Activated CD8-positive, alpha-beta T cell treated with anti-CD3 and anti-CD28 coated beads for 36 hours (primary cell): ENCODE results near the gene ANKRD34C. TPM values are rescaled to one million over a fixed set of nuclear protein-coding genes. Genes with fewer than 3 reads are reported as not detected.

Experiments
- ATAC-seq: fragments of 200-7000 bp; cut with Tn5 transposase; one replicate; pipeline ENCODE4 v1.10.0; 2021; ENCODE audit warnings: mild to moderate bottlenecking, moderate library complexity
- CTCF ChIA-PET: fragments of 350-600 bp; sonication (Branson Sonifier 250); formaldehyde crosslinking; loops from one replicate; lab custom pipeline; 2021; ENCODE audit warnings: antibody characterized with exemption; lab: Charles Lee
- POLR2A ChIA-PET: fragments of 350-600 bp; sonication (Branson Sonifier 250); formaldehyde crosslinking; loops from one replicate; lab custom pipeline; 2021; ENCODE audit warnings: antibody characterized with exemption; lab: Charles Lee
- DNase-seq: peaks from one replicate; pipeline ENCODE4 v3.0.0-alpha.2; 2020
- H3K27ac Mint-ChIP-seq: one replicate; pipeline ENCODE4 v1.8.0; 2021; ENCODE audit warnings: mild to moderate bottlenecking, mixed read lengths
- H3K27me3 Mint-ChIP-seq: one replicate; pipeline ENCODE4 v1.8.0; 2021; ENCODE audit warnings: mixed read lengths
- H3K36me3 Mint-ChIP-seq: one replicate; pipeline ENCODE4 v1.8.0; 2021; ENCODE audit warnings: low read depth, mixed read lengths
- H3K4me1 Mint-ChIP-seq: one replicate; pipeline ENCODE4 v1.8.0; 2021; ENCODE audit warnings: low read depth, mixed read lengths
- H3K4me3 Mint-ChIP-seq: one replicate; pipeline ENCODE4 v1.8.0; 2021; ENCODE audit warnings: mild to moderate bottlenecking, moderate library complexity, mixed read lengths
- H3K9me3 Mint-ChIP-seq: one replicate; pipeline ENCODE4 v1.8.0; 2021; ENCODE audit warnings: mixed read lengths
- CTCF ChIP-seq: fragments of 200-600 bp; IDR thresholded peaks from one replicate; pipeline ENCODE4 v1.8.0; 2022; ENCODE audit warnings: antibody characterized with exemption, mild to moderate bottlenecking
- intact Hi-C: fragments of 100-400 bp; cut with micrococcal nuclease; formaldehyde crosslinking; loops from one replicate; pipeline ENCODE4 v1.10.0; 2022
- total RNA-seq, 2 experiments: library from RNA; stranded (reverse); gene quantifications; one replicate each; pipeline ENCODE4 v1.2.3, GENCODE V29; 2021

The ANKRD34C gene
- total RNA-seq = not detected

GRCh38 chr15:79282371-79283251 is at the start of gene ANKRD34C:
Gene ANKRD34C, plus strand, starts transcription at chr15:79282722. Its CDS starts 10,563 bp downstream, at chr15:79293285.
- CTCF ChIA-PET = no interaction called here
- Mint-ChIP-seq H3K4me1 (peaks cover 3% of the 10 kb centered on the region), H3K36me3 (peaks cover 3% of the 10 kb centered on the region), H3K27me3 (peaks cover 58% of the 10 kb centered on the region), H3K27ac (no peak within 1 kb of the TSS), H3K4me3 (no peak within 1 kb of the TSS), H3K9me3 (peaks cover 3% of the 10 kb centered on the region)
- POLR2A ChIA-PET = no interaction called here
- ATAC-seq (no peak), DNase-seq (no peak)
- intact Hi-C loops = no loop called here
- no peak for TF ChIP-seq CTCF

GRCh38 chr15:79233236-79233635 is 49.3 kb upstream of the ANKRD34C start:
- intact Hi-C loops = no loop called here
- no peak for TF ChIP-seq CTCF
- H3K27me3 Mint-ChIP-seq = peaks cover 9% of the 10 kb centered on the region
- ChIA-PET POLR2A (no interaction called here), CTCF (no interaction called here)
- no peaks in the 10 kb centered on the region for H3K36me3 Mint-ChIP-seq
- H3K4me1 Mint-ChIP-seq = no peaks in the 10 kb centered on the region
- no peak overlapping the region for H3K4me3 Mint-ChIP-seq
- peaks cover 11% of the 10 kb centered on the region for H3K9me3 Mint-ChIP-seq
- no peak overlapping the region for H3K27ac Mint-ChIP-seq
- ATAC-seq = no peak
- DNase-seq = no peak

GRCh38 chr15:79240036-79240435 is 42.5 kb upstream of the ANKRD34C start:
- POLR2A ChIA-PET = no interaction called here
- CTCF ChIA-PET = no interaction called here
- no peaks in the 10 kb centered on the region for H3K4me1 Mint-ChIP-seq
- no peaks in the 10 kb centered on the region for H3K36me3 Mint-ChIP-seq
- DNase-seq (no peak), ATAC-seq (no peak)
- no peak overlapping the region for H3K4me3 Mint-ChIP-seq
- no peaks in the 10 kb centered on the region for H3K9me3 Mint-ChIP-seq
- no peak overlapping the region for H3K27ac Mint-ChIP-seq
- peaks cover 15% of the 10 kb centered on the region for H3K27me3 Mint-ChIP-seq
- no peak for TF ChIP-seq CTCF
- intact Hi-C loops = no loop called here

- H3K27ac Mint-ChIP-seq = no peak overlapping the region
- H3K9me3 Mint-ChIP-seq = no peaks in the 10 kb centered on the region
- intact Hi-C loops = no loop called here
- no peaks in the 10 kb centered on the region for H3K36me3 Mint-ChIP-seq
- H3K4me3 Mint-ChIP-seq = no peak overlapping the region
- ChIA-PET POLR2A (no interaction called here), CTCF (no interaction called here)
- no peaks in the 10 kb centered on the region for H3K4me1 Mint-ChIP-seq
- H3K27me3 Mint-ChIP-seq = peaks cover 11% of the 10 kb centered on the region
- no peak for ATAC-seq
- DNase-seq = no peak
- no peak for TF ChIP-seq CTCF
Observed at GRCh38 chr15:79243723-79244122, 38.8 kb upstream of the ANKRD34C start.

GRCh38 chr15:79244876-79245275 is 37.6 kb upstream of the ANKRD34C start:
- Mint-ChIP-seq H3K27ac (no peak overlapping the region), H3K4me3 (no peak overlapping the region), H3K4me1 (no peaks in the 10 kb centered on the region), H3K27me3 (peaks cover 7% of the 10 kb centered on the region), H3K36me3 (no peaks in the 10 kb centered on the region), H3K9me3 (no peaks in the 10 kb centered on the region)
- POLR2A ChIA-PET = no interaction called here
- intact Hi-C loops = no loop called here
- no peak for DNase-seq
- CTCF ChIA-PET = no interaction called here
- ATAC-seq = no peak
- no peak for TF ChIP-seq CTCF
